ENCODE data around the gene IL1RAPL1.

The IL1RAPL1 gene

DNA sequence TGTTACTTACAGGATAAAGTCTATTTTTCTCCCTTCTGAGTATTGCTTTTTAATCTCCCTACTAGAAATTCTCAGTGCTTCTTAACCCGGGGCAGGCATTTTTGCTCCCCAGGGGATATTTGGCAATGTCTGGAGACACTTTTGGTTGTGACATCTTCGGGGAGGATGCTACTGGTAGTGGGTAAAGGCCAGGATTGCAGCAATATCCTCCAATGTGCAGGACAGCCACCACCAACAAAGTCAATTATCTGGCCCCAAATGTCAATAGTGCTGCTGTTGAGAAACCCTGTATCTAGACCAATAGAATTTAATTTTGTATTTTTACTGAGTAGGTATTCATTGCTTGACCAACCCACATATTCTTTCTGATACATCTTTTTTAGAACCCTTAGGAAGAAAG lies 958.6 kb downstream of the IL1RAPL1 start:
- DNase-seq = no peak

DNA sequence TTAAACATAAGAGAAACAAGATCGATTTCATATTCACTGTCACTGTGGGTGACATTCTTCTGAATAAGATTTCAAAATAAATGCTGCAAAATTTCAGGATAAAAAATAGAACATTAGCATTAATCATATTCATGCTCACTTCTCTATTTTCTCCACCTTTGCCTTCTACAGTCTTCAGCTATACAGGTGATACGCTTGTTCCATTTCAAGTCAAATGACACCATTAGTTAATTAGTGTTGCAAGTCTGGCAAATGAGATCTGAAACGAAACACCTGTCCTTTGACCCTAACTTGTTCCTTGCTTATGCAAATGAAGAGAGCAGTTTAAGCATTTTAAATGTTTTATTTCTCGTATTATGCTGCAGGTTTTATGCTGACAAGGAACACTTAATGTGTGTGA lies 960.6 kb downstream of the IL1RAPL1 start:
- no peak for DNase-seq

DNA sequence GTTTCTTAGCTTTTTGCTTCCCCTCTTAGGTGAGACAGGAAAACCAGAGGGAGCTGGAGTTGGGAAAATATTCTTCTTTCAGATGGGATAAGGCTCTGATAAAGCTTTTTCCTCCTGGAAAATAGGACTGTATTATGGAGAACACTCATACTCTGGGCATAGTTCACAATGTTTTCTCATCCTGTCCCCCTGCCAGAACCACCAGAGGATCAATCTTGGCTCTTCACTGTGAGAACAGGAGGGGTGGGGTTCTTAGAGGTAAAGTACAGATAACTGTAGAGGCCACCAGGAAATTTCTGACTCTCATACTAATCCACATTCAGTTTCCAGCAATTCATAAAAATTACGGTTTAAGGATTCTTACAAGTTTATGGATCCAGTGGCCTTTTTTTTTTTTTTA lies 966.3 kb downstream of the IL1RAPL1 start:
- no peak for DNase-seq

DNA sequence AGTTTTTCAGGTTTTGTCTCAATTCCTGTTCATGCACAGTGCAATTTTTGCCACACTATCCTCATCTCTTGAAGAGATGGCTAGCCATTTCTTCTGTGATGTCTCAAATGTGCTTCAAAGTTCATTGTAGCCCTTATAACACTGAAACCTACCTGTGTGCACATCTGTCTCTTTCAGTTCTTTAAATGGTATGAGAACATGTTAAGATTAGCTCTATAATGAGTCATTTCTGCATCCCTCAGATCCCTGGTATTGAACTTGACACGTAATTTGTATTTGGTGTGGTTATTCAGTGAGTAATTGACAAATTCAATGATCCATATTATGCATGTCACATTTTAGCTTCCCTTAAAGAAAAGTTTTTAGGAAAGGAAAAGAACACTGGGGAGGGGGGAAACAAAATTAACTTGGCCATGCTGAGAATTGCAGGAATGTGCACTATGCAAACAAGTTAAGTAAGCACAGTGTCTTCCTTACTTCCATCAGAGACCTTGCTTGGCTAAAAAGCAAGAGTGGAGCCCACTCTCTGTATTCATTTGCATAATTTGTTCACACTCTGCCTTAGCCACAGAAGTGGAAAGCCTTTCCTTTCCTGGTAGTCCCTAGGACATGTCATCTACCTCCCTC lies 968.3 kb downstream of the IL1RAPL1 start:
- peak; percentile 25 for DNase-seq

DNA sequence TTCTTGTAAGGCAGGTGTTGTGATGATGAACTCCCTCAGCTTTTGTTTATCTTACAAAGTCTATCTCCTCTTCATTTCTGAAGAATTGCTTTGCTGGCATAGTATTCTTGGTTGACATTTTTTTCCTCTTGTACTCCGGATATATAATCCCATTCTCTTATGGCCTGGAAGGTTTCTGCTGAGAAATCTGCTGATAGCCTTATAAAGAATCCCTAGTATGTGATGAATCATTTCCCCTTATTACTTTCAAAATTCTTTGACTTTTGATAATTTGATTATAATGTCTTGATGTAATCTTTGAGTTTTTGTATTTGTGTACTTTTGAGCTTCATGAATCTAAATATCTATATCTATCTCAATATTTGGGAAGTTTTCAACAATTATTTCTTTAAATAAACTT lies 972.8 kb downstream of the IL1RAPL1 start:
- DNase-seq = no peak

DNA sequence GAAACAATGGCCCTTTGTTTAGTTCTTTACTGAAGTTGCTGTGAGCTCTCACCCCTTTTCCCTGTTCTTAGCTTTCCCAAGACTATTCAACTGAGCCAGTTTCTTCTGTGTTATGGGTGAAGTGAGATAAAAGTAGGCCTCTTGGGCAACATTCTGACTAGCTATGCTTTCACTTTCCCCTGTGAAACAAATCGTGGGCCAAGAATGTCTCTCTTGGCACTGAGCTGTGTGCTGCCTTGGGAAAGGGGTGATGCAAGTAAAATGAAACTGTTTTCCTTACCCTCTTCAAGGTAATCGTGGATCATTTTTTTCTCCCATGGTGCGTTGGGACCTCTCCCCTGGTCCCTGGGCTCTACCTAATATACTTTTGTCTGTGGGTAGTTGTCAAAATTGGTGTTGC lies 974.2 kb downstream of the IL1RAPL1 start:
- no peak for DNase-seq

DNA sequence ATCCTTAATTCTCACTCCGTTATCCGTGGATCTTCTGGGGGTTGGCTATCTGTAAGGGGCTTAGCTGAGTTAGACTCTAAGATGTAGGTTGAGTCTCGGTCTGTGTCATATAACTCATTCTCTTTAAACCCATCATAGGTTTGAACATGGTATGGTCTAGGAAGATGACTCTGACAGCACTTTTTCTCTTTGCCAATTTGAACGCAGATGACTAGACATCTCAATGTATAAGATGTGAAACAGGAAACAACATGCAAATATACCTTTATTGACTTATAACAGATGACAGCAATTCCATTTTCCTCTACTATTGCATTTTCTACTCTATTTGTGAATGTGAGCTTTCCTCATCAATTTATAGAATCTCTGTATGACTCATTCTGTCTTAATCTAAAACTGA lies 993.3 kb downstream of the IL1RAPL1 start:
- DNase-seq = no peak

DNA sequence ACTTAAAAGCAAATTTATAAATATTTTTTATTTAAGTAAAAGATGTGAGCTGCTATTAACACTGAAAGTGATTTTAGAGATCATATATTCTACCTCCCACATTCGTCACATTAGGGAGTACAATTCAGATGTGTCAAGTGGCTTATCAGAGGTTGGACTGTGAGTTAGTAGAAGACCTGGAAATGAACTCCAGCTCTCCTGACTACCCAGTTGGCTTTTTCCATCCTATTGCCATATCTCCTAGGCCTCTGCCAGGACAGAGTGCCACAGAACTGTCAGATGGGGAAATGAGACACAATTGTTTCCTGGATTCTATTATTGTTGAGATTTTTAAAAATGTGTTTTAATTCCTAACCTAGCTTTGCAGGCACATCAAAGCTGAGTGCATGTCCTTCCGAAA lies 994.0 kb downstream of the IL1RAPL1 start:
- no peak for DNase-seq

DNA sequence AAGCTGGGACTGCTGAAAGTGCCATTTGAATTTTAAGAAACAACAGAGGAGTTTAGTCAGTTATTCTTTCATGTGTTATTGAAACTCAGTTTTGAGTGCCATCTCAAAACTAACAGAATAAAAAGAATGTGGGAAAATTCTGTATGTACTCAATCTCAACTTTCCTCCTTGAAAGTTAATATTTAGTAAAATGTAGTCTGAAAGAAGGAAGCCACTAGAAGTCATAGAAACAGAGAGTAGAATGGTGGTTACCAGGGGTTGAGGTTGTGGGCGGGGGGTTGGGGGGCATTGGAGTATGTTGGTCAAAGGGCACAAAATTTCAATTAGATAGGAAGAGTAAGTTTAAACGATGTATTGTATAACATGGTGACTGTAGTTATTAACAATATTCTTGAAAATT lies 999.9 kb downstream of the IL1RAPL1 start:
- no peak for DNase-seq

DNA sequence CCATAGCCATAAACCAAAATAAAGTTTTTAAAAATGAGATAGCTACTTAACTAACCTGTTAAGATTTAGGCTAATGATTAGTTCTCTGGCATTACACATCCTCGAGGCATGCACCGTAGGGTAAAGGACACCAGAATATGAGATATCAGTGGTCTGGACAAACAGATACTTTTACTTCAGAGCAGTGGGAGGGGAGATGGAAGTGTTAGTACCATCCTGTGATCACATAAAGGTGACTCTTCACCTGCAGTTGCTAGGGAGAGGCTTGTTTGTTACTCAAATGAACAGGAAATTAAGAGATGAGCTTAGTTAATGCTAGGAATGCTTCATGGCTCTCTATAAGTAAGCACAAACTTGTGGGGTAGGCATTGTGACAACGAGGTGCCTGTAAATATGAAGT lies 1003.7 kb downstream of the IL1RAPL1 start:
- DNase-seq = no peak

DNA sequence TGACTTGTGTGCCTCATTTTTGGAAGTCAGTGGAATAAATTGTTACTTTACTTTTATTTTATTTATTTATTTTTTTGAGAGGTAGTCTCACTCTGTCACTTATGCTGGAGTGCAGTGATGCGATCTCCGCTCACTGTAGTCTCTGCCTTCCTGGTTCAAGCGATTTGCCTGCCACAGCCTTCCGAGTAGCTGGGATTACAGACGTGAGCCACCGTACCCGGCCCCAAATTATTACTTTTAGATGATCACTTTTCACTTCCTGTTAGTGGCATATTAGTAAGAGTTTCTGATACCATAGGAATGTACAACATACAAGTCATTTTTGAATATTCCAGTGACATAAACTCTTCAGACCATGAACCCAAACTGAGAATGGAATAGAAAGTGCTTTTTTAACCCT lies 1017.1 kb downstream of the IL1RAPL1 start:
- no peak for DNase-seq

DNA sequence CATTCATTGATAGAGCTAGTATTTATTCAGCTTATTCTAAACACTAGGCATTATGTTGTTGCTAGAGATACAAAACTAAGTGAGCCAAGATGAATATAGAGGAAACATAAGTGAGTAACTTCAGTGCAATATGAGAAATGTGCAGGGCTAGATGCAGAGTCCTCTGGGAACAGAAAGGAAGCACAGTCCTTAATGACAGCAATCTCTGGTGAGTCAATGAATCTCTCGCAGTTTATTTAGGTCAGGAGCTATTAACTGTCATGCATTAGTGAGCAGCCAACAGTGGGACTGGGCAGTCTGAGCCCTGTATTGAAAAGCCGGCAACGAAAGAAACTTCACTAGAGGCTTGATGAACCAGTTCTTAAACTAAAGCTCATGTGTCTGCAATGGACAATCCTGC lies 1030.0 kb downstream of the IL1RAPL1 start:
- DNase-seq = no peak

DNA sequence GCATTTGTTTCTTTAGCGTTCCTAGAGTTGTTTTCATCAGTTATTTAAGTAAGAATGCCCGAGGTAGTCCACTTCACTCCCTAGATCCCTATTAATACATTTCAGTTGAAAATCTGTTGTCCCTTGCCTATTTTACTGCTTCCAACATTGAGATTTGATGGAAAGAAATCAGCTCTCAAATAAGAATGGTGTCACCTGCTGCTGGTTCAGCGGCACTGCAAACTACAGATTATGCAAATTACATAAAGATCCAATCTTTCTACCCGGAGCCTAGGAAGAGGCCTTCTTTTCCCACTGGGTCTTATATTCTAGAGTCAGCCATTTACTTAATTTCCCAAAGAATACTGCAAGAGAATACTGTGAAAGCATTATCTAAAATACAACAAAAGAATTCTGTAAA lies 1030.5 kb downstream of the IL1RAPL1 start:
- DNase-seq = no peak

DNA sequence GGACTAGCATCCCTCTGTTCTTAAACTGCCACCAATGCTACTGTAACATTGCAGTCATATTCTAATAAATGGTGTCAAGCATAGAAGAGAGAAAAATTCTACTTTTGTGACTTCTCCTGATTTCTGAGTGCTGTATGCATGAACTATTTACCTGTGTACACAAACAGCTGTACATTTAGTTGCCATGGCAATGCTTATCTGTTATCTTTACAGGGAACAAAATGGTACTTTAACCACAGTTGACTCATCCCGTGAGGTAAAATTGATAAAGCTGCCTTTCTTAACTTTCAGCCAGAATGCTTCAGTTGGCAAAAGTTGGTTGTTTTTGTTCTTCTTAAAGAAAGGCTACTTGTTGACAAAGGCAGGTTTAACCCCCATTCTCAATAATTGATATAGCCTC lies 1040.6 kb downstream of the IL1RAPL1 start:
- peak; percentile 6 for DNase-seq

DNA sequence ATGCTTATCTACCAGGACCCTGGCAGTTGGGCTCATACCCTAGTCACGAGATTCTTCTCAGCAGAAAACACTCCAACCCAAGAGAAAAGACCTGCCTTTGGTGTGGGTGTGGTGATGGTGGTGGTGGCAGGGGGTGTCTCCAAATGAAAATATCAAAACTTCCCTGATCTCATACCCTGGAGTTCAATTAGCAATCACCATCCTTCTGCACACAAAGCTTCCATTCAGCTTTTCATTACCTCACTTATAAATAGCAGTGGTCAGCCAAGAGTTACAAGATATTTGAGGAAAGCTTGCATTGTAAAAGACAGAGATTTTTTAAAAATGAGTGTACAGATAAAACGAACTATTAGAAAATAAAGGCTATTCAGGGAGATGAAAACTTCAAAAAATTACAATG lies 1047.3 kb downstream of the IL1RAPL1 start:
- no peak for DNase-seq

DNA sequence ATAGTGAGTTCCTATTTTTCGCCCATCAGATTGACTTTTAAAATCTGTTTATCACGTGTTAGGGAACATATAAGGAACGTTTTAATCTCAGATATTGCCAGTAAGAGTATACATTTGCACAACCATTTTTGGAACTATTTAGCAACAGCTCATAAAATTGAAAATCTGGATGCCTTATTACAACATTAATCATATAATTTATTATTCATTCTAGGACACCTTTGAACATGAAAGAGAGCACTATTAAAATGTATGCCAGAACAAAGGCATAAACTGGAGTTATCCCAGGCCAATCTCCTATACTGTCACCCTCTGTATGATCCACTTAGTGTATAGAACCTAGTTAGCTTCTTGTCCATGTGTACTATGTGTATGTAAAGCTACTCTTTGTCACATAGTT lies 1049.1 kb downstream of the IL1RAPL1 start:
- no peak for DNase-seq

DNA sequence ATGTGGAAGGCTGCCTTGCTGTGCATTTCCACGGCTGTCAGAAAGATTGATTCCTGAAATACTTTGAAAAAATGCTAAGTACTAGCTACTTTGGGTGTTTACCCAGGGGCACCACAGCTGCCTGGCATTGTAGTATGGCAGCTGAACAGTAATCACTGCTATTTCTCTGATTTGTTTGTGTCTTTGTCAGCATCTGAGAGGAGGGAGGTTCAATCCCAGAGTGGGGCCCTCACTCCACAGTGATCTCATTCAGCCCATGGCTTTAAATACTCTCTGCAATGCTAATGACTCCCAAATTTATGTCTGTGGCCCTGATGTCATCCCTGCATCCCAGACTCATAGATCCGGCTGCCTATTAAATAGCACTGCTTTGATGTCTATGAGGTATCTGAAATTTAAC lies 1052.9 kb downstream of the IL1RAPL1 start:
- no peak for DNase-seq

DNA sequence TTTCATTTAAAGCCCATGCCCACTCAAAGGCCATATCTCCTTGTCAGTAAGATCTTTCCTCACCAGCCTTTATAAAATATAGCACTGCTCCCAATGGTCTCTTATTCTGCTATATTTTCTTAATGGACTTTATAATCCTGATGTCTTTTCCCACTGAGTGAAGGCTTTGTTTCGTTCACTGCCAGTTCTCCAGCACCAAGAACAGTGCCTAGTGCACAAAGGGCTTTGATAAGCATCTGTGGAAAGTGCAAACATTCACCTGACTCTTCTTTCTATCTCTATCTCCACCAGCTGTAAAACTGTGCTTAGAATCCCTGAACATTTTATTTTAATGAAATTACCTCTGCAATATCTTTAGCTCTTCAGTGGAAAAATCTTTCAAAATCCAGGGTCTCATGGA lies 1054.2 kb downstream of the IL1RAPL1 start:
- no peak for DNase-seq

DNA sequence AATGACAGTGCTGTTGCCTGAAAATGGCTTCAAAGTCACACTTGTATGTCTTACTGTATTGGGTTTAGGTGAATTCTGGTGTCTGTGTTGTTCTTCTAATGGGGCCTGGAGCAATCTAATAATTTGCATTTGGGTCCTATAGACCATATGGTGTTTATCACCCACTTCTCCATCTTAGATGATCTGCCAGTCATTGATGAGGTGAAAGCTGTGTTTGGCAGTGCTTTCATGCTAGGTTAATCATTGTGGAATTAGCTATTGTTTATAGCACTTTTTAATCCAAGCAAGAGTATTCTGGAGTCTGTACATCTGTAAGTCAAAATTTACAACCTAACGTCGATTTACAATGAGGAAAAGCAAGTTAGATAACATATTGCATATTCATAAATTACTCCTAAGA lies 1055.9 kb downstream of the IL1RAPL1 start:
- DNase-seq = no peak

DNA sequence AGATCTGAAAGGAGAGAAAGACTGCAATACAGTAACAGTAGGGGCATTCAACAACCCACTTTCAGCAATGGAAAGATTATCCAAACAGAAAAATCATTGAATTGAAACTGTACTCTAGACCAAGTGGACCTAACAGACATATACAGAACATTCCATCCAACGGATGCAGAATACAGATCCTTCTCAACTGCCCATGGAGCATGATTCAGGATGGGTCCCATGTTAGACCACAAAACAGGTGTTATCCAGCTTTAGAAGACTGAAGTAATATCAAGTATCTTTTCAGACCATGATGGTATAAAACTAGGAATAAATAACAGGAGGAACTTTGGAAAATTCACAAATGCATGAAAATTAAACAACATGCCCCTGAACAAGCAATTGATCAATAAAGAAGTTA lies 1060.9 kb downstream of the IL1RAPL1 start:
- no peak for DNase-seq

DNA sequence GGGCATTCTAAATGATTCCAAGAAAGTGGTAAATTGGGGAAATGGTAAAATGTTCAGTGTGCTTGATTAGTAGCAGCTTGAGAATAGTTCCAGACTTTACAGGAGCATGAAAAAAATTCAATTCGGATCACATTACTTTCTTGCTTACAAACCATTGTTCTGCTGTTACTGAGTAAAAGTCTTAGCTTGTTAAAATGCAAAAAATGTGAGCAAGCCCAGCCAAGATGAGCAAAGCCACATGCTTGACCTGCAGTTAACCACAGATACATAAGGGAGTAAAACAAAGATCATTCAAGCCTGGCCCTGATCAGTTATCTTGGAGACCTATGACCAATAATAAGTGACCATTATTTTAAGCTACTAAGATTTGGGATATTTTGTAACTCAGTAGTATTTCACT lies 1065.2 kb downstream of the IL1RAPL1 start:
- DNase-seq = no peak

DNA sequence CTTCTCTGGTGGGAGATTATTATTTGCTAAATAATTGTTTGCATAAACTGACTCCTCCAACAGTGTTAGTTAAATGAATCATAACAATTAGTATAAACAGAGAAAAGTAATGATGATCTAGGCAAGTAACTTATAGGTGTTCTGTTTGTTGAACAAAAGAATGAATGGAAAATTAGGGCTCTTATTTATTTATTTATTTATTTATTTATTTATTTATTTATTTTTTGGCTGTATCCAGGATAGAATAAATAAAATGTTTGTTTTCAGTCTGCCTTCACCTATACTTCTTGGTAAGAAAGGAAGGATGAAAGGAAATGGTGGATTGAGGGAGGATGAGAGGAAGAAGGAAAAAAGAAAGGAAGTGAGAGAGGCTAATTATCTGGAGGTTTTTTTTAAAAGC lies 1066.5 kb downstream of the IL1RAPL1 start:
- no peak for DNase-seq

DNA sequence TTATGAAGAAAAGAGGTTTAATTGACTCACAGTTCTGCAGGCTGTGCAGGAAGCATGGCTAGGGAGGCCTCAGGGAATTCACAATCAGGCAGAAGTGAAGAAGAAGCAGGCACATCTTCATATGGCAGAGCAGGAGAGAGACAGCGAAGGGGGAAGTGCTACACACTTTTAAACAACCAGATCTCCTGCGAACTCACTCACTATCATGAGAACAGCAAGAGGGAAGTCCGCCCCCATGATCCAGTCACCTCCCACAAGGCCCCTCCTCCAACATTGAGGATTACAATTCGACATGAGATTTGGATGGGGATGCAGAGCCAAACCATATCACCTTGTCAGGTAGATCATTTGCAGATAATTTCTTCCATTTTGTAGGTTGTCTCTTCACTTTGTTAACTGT lies 1072.7 kb downstream of the IL1RAPL1 start:
- no peak for DNase-seq

DNA sequence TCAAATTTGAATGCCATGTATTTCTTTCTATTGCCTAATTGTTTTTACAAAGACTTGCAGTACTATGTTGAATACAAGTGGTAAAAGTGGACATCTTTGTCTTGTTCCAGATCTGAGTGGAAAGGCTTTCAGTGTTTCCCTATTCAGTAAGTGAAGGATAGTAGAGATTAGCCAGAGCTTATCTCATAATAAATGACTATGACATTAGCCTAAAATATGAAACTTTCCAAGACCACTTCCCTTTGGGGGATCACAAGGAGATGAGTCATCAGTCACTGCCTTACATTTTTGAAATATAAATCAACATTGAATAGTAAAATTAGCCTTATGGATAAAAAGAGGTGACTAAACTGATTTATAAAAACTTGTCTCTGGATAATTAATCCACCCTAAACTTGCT lies 1074.0 kb downstream of the IL1RAPL1 start:
- DNase-seq = no peak

DNA sequence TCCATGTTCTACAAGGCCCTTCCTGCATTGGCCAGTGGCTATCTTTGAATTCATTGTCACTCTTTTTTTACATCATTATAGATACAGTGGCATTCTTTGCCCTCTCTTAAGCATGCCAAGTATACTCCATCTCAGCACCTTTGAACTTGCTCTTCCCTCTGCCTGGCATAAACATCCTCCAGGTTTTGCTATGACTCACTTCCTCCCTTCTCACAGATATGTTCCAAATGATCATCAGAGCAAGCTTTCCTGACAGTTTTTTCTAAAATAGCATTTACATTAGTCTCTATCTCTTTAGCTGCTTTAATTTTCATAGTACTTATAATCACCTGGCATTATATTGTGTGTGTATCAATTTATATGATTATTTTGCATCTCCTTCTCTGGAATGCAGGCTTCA lies 1074.9 kb downstream of the IL1RAPL1 start:
- DNase-seq = peak; percentile 3
